HG02588 (cell line): ENCODE measurements around the gene LNP1.
A peak's percentile ranks its signal among the peaks of the same experiment; 100 is the strongest.

Experiments
- ATAC-seq: cut with Tn5 transposase; IDR thresholded peaks from one replicate; pipeline ENCODE4 v1.9.1; 2021; ENCODE audit warnings: mild to moderate bottlenecking, moderate library complexity; ENCODE audit not compliant: unreplicated experiment

LNP1 gene

GRCh38 chr3:100399341-100400071, 1.8 kb upstream of the LNP1 start:
- no peak for ATAC-seq

GRCh38 chr3:100400419-100400779, 940 bp upstream of the LNP1 start:
- peak; percentile 15 for ATAC-seq

GRCh38 chr3:100401674-100402041, 319 bp downstream of the LNP1 start:
- ATAC-seq, result peak; percentile 6

GRCh38 chr3:100402256-100402655, 917 bp downstream of the LNP1 start:
- no peak for ATAC-seq

GRCh38 chr3:100402891-100403290, 1.6 kb downstream of the LNP1 start:
- ATAC-seq, result no peak

- no peak for ATAC-seq
These were observed 2.3 kb downstream of the LNP1 start for GRCh38 chr3:100403362-100404249.

- no peak for ATAC-seq
These were observed 2.9 kb downstream of the LNP1 start for GRCh38 chr3:100404250-100404548.

- no peak for ATAC-seq
These were observed 5.8 kb downstream of the LNP1 start for GRCh38 chr3:100407164-100407563.

- no peak for ATAC-seq
These were observed 6.7 kb downstream of the LNP1 start for GRCh38 chr3:100407977-100408532.

- no peak for ATAC-seq
These were observed 10.0 kb downstream of the LNP1 start for GRCh38 chr3:100411091-100411982.

GRCh38 chr3:100412912-100413590, 11.7 kb downstream of the LNP1 start:
- ATAC-seq, result no peak

- no peak for ATAC-seq
These were observed 12.3 kb downstream of the LNP1 start for GRCh38 chr3:100413613-100414012.

GRCh38 chr3:100416176-100416575, 14.8 kb downstream of the LNP1 start:
- ATAC-seq, result no peak

GRCh38 chr3:100416863-100417262, 15.5 kb downstream of the LNP1 start:
- no peak for ATAC-seq

- ATAC-seq, result no peak
These were observed 18.1 kb downstream of the LNP1 start for GRCh38 chr3:100419406-100419805.

GRCh38 chr3:100420885-100421284, 19.5 kb downstream of the LNP1 start:
- no peak for ATAC-seq

GRCh38 chr3:100423611-100424010, 22.3 kb downstream of the LNP1 start:
- no peak for ATAC-seq

- ATAC-seq, result no peak
These were observed 22.9 kb downstream of the LNP1 start for GRCh38 chr3:100424261-100424660.

- no peak for ATAC-seq
These were observed 24.0 kb downstream of the LNP1 start for GRCh38 chr3:100425316-100425715.

GRCh38 chr3:100426067-100426682, 24.8 kb downstream of the LNP1 start:
- ATAC-seq, result no peak
